ENCODE measurements around the gene TRIM51.
A peak's percentile ranks its signal among the peaks of the same experiment; 100 is the strongest.
"Not testable (repeated sequence)": the region's sequence is repeated elsewhere in the genome, so short reads cannot be mapped to it uniquely, and the experiment has no call there.

Gene TRIM51, protein sequence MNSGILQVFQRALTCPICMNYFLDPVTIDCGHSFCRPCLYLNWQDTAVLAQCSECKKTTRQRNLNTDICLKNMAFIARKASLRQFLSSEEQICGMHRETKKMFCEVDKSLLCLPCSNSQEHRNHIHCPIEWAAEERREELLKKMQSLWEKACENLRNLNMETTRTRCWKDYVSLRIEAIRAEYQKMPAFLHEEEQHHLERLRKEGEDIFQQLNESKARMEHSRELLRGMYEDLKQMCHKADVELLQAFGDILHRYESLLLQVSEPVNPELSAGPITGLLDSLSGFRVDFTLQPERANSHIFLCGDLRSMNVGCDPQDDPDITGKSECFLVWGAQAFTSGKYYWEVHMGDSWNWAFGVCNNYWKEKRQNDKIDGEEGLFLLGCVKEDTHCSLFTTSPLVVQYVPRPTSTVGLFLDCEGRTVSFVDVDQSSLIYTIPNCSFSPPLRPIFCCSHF

DNA sequence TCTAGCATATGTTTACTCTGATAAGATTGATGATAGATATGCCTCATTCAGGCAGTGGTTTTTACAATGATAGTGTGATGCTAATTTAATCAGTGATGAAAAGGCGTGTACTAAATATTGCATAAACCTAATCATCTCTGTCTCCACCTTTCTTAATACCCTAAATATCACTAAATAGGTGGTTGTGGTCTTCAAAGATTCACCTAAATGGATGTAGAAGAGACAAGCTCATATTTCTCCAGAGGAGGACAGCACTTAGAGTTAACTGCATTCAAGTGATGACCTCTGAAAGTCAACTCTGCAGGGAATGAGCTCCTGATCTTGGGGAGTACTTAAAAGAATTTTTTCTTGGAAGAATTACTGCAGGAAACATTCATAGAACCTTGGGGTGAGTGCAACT, at the start of gene TRIM51:
Gene TRIM51, plus strand, starts transcription at position 301 of the 400 bp plus-strand sequence. CDS start 2,132 bp downstream, outside the sequence.
- DNase-seq (ENCODE audit: low spot score): not testable (repeated sequence)

DNA sequence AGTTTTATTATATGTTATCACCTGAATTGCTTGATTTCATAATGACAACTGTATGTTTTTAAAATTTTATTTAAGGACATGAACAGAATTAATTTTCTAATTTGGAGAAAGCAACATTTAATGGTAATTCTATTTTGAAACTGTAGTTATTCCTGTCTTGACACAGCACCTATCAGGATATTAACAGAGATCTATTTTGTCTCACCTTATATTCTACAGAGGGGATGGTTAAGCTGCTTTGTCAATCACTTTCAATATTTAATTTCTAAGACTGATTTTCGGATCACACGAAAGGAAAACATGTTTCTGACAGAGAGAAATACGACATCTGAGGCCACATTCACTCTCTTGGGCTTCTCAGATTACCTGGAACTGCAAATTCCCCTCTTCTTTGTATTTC, 44.6 kb upstream of the TRIM51 start, which contains the start of gene OR5D16:
Gene OR5D16, plus strand, starts transcription at position 301 of the 400 bp plus-strand sequence. Its CDS starts 0 bp downstream, at position 301.
- no peak for DNase-seq (ENCODE audit: low spot score)

DNA sequence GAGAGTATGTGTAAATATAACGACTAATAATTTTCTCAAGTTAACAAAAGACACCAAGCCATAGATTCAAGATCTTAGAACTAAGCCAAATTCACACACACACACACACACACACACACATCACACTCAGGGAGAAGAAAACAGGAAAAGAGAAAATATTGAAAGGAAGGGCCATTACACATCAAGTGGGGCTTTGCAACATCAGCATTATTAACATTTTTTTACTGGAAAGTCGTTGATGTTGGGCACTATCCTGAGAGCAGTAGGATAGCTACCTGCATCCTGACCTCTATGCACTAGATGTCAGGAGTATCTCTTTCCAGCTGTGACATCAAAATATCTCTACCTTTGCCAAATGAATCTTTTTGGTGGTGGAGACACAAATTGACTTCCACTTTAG, 35.6 kb upstream of the TRIM51 start:
- no peak for DNase-seq (ENCODE audit: low spot score)

DNA sequence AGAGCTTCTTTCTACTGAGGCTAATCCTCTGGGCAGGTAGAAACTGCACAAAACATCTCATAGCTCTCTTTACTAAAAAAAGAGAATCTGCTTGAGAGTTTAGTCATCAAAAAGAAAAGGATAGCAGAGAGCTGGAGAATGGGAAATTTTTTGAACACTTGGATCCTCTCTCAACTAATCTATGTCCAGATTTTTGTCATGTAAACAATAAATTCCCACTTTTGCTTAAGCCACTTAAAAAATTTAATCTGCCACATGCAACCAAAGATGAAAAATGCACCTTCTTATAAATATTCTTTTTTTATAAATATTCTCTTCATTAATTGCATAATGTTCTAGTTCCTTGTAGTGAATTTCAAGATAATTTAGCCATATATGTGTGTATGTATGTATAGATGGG, 34.1 kb upstream of the TRIM51 start:
- no peak for DNase-seq (ENCODE audit: low spot score)

DNA sequence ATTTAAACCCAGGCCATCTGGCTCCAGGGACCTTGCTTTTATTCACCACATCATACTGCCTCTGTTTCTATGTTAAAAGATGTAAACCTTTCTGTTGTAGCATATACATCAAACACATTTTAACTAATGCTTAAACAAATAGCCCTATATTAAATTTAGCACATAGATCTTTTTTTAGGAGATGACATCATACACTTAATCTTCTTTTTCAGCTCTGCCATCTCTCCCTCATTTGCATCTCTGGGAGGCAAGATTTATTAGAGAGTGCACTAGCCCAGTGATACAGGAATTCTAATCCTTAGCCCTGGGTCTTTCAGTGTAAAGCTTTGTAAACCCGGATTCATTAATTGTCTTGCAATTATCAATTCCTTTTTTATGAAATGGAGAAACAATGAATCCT, 31.0 kb upstream of the TRIM51 start:
- DNase-seq (ENCODE audit: low spot score): no peak

DNA sequence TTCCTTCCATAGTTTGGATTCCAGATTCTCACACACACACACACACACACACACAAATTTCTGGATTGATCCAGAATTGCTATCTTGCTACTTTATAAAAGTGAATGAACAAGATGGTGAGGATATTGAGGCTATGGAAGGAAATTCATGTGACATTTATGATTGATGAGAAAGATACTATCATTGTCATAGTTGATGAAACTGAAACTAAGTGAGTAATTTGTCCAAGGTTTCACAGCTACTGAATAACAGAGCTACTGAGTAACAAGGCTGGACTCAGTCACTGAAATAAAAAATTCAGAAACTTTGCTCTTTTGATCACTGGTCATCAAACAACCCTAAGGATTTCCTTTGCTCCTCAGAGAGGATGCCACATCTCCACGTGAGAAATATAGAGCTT, 28.4 kb upstream of the TRIM51 start:
- no peak for DNase-seq (ENCODE audit: low spot score)

DNA sequence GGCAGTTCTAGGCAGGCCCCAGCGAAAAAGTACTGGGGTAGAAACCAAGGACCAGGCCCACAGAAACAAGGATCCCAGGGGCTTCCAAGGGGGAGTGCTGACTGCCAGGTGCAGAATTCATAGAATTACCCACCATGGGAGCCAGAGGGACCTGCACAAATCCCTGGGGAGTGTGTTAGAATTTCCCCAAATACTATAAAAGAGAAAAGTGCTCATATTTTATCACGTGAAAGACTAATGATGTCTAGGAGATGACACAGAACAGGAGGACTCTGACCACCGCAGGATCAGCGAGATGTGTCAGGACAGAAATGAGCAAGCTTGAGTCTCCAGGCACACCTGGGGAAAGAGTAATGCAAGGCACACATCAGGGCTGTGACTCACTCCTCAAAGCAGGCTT, 15.7 kb upstream of the TRIM51 start:
- DNase-seq (ENCODE audit: low spot score): not testable (repeated sequence)

DNA sequence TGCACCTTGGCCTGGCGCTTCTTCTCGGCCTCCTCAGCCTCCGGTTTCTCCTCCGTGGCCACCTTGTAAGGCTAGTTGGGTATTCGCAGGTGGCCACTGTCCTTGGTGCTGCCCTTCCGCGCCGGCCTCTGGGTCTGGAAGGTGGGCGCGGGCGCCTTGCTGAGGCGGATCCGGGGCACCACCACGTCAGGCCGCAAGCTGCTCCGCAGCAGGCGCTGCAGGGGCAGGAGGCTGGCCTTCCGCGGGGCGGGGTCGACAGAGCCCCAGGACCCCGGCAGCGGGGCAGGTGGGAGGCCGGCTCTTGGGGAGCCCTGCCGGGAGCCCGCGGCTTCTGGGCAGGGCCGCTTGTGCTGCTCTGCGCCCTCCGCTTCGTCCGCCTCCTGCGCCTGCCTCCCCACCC, 10.4 kb upstream of the TRIM51 start:
- not testable (repeated sequence) for DNase-seq (ENCODE audit: low spot score)

DNA sequence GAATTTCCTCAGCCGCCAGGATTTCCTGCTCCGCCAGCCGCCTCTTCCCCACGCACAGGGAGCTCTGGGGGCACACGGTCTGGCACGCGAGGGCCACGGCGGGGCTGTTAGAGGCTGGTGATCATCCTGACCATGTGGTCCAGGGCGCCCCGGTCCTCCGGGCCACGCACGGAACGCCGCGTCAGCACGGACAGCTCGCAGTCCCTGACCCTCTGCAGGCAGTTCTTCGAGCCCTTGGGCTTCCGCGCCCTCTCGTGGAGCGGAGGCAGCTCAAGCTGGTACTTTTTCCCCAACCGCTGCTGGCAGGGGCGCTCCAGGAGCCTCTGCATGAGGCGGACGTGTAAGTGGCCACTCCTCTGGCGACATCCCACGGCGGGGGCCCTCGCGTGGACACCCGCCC, 10.0 kb upstream of the TRIM51 start:
- not testable (repeated sequence) for DNase-seq (ENCODE audit: low spot score)

DNA sequence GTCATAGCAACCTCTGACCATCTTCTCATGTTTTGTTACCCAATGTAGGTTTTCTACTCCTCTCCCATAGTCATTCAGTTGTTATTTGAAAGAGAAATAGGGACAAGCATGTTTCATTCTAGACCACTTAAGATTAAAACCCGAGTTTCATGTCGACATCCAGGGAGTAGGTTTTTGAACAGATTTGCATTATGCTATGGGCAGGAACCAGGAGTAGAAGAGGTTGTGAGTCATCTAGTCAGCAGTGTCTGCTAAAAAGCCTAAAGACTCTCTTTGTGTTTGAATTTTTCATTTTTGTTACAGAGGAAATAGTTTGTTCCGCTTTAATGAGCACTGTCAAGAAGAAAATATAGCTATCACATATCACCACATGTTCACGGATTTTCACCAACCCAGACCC, 1.9 kb downstream of the TRIM51 start:
- not testable (repeated sequence) for DNase-seq (ENCODE audit: low spot score)

DNA sequence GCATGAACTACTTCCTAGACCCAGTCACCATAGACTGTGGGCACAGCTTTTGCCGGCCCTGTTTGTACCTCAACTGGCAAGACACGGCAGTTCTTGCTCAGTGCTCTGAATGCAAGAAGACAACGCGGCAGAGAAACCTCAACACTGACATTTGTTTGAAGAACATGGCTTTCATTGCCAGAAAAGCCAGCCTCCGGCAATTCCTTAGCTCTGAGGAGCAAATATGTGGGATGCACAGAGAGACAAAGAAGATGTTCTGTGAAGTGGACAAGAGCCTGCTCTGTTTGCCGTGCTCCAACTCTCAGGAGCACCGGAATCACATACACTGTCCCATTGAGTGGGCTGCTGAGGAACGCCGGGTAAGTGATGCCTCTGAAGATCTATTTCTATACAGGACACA, 2.4 kb downstream of the TRIM51 start:
- DNase-seq (ENCODE audit: low spot score): not testable (repeated sequence)

DNA sequence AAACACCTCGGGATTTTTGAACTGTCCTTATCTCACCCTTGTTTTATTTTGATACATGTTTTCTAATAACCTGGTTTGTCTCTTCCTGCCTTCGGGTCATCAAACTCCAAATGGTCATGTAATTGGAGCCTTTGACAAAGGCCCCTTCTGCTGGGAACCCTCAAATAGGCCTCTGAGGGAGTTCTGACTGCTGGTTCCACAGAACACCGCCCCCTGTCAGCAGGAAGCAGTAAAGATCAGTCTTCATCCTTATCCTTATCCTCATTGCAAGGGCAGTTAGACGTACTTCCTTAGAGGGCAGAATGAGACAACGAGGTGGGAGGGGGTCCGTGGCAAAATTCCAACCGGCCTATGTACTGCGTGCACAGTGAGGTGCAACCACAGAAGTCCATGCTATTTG, 12.1 kb downstream of the TRIM51 start:
- DNase-seq (ENCODE audit: low spot score): peak; percentile 5

DNA sequence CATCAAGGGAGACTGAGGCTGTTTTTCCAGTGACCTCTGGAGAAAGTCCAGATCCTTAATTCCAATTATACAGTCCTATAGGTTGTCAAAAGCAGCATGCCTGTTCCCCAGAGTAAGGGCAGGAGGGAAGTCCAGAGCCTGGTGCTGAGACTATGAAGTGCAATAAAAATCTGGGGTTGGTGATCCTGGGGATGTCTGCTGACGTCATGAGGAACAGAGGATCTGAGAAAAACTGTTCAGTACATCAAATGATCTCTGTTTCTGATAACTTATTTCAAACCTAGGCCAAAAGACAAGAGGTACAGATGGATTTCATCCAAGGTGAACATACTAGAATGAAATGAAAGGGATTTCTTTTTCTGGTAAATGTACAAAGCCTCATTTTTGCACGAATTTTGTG, 19.2 kb downstream of the TRIM51 start:
- no peak for DNase-seq (ENCODE audit: low spot score)

DNA sequence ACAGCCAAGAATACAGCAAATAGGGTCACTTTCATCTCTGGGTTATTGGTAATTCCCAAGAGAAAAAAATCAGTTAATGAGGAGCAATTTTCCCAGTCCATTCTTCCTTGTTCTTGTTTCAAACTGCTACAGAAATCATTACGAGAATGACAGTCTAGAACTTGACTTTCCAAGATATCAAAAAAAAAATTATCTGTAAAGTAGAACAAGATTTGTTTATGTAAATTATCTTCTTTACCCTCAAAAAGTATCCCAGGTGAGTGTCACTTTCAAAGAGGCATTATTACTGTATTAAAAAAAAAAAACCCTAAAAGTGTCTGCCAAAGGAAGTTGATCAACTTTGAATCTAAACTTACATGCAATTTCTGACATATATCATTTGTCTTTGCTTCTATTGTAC, 31.4 kb downstream of the TRIM51 start, which contains the start of gene OR5W2:
Gene OR5W2, minus strand, starts transcription at position 101 of the 400 bp plus-strand sequence. Its CDS starts 0 bp downstream, at position 101.
- no peak for DNase-seq (ENCODE audit: low spot score)

DNA sequence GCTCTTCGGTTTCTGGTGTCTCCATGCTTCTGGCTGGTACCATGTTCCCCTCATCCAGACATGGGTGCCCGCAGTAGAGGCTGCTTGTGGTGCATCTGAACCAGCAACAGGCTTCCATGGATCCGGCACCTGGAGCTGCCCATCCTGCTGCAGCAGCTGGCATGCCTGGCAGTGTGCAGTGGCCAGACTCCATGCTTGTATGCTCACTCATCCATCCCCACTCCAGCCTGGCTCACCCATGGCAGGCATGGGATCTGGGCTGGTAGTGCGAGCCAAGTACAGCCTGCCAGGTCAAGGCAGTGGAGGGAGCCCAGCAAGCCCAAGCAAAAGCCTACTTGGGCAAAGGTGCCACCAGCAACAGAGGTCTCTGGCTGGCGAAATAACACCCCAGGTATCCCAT, 37.4 kb downstream of the TRIM51 start:
- no peak for DNase-seq (ENCODE audit: low spot score)

DNA sequence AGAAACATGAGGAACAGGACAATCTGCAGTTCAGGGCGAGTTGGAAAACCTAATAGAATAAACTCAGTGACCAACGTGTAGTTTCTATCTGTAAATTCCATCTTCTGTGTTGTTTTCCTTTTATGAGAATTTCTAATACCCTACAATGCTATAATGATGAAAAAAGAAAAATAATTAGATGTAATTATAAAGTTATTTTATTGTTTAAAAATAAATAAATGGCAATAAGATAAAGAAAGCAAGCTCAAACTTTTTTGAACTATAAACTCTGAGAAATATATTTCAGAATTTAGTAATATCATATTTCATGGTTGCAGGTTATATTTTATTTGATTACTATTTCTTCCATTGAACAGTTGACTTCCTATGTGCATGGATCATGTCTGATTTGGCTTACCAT, 53.2 kb downstream of the TRIM51 start, which contains the start of gene OR5I1:
Gene OR5I1, minus strand, starts transcription at position 101 of the 400 bp plus-strand sequence. Its CDS starts 0 bp downstream, at position 101.
- DNase-seq (ENCODE audit: low spot score): no peak

Measured in NAMALWA (cell line).